Panc1 (cell line): Measurements from ENCODE around the gene DCST2. TPM values are rescaled to one million over a fixed set of nuclear protein-coding genes. Genes with fewer than 3 reads are reported as not detected.

ENCODE experiments used
- ATAC-seq: fragments of 200-7000 bp; cut with Tn5 transposase; 2 replicates; pipeline ENCODE4 v1.9.1; 2020; ENCODE audit warnings: mild to moderate bottlenecking, moderate library complexity
- BruUV-seq: library from RNA; stranded (reverse); fragments of 400-500 nt; replicated peaks from 2 replicates; lab custom pipeline; 2021; lab: Mats Ljungman, UMichigan
- CTCF ChIA-PET: fragments of 300-600 bp; sonication (Branson Sonifier 250); formaldehyde crosslinking; loops from one replicate; lab custom pipeline; 2022; ENCODE audit warnings: antibody characterized with exemption; lab: Charles Lee
- POLR2A ChIA-PET: fragments of 300-600 bp; sonication (Branson Sonifier 250); formaldehyde crosslinking; loops from one replicate; lab custom pipeline; 2022; ENCODE audit warnings: antibody characterized with exemption; lab: Charles Lee
- DNase-seq: peaks from one replicate; pipeline ENCODE4 v3.0.0-alpha.2; 2010; ENCODE audit warnings: low read depth, low spot score
- H3K27ac ChIP-seq: 2 replicates; pipeline ENCODE4 v1.5.1; 2011; ENCODE audit warnings: mild to moderate bottlenecking, low read length, inconsistent platforms
- H3K27me3 ChIP-seq: fragments of 200-500 bp; sonication (Bioruptor generic); 2 replicates; pipeline ENCODE4 v1.6.0; 2014; ENCODE audit warnings: low read length, inconsistent platforms; ENCODE audit not compliant: control insufficient read depth, insufficient read depth
- H3K36me3 ChIP-seq: fragments of 200-500 bp; sonication (Bioruptor generic); 2 replicates; pipeline ENCODE4 v1.5.1; 2014; ENCODE audit warnings: inconsistent platforms, mild to moderate bottlenecking, low read length, moderate library complexity; ENCODE audit not compliant: control insufficient read depth, insufficient read depth
- H3K4me1 ChIP-seq: 2 replicates; pipeline ENCODE4 v1.5.1; 2011; ENCODE audit warnings: inconsistent platforms, mild to moderate bottlenecking, low read length, moderate library complexity; ENCODE audit not compliant: control insufficient read depth, insufficient read depth
- H3K4me3 ChIP-seq, 2 experiments: 2 replicates each; pipeline ENCODE4 v1.5.1; 2011 to 2012; ENCODE audit warnings: low read depth in 2 of 2, low read length in 2 of 2, mild to moderate bottlenecking in 2 of 2, inconsistent platforms in 1 of 2, moderate library complexity in 1 of 2
- H3K9me3 ChIP-seq: fragments of 200-500 bp; sonication (Bioruptor generic); 2 replicates; pipeline ENCODE4 v1.5.1; 2014; ENCODE audit warnings: low read depth, mild to moderate bottlenecking, inconsistent platforms, low read length, moderate library complexity; ENCODE audit not compliant: control insufficient read depth, insufficient read depth
- POLR2AphosphoS5 ChIP-seq: IDR thresholded peaks from 2 replicates; pipeline ENCODE4 v1.6.1; 2012; ENCODE audit warnings: mild to moderate bottlenecking, low read depth, low read length, moderate library complexity
- SIN3A ChIP-seq: IDR thresholded peaks from 2 replicates; pipeline ENCODE4 v1.6.1; 2012; ENCODE audit warnings: low read depth, mild to moderate bottlenecking, low read length, moderate library complexity, borderline replicate concordance; ENCODE audit not compliant: insufficient read depth
- TCF7L2 ChIP-seq: IDR thresholded peaks from 2 replicates; pipeline ENCODE4 v1.6.1; 2011; ENCODE audit warnings: mild to moderate bottlenecking, low read depth, low read length, inconsistent platforms
- in situ Hi-C: cut with HindIII; loops from 2 replicates; pipeline ENCODE4 v1.10.0; 2016; ENCODE audit warnings: low sequenced_read_pairs, low pct_unique_long_range_greater_than_20kb
- intact Hi-C: fragments of 100-400 bp; cut with micrococcal nuclease; formaldehyde crosslinking; loops from one replicate; pipeline ENCODE4 v1.10.0; 2022; ENCODE audit not compliant: unreplicated experiment
- total RNA-seq: library from RNA; stranded (reverse); gene quantifications from one replicate; pipeline ENCODE4 v1.2.1, GENCODE V29; 2021; ENCODE audit not compliant: unreplicated experiment
- TF ChIP-seq, protein P1 (sequence below), 2 experiments: IDR thresholded peaks; 2 replicates each; pipeline ENCODE4 v1.6.1; 2011 to 2012; ENCODE audit warnings: low read depth in 2 of 2, control low read depth in 1 of 2, low read length in 1 of 2, mild to moderate bottlenecking in 1 of 2, moderate library complexity in 1 of 2; ENCODE audit not compliant: insufficient read depth in 1 of 2
- TF ChIP-seq, protein P2 (sequence below): fragments of 450-650 bp; IDR thresholded peaks from 2 replicates; pipeline ENCODE4 v1.5.1; 2017; ENCODE audit warnings: mild to moderate bottlenecking

The DCST2 gene
- total RNA-seq, 1 experiment from 2014 or later: 0.13 TPM

- intact Hi-C loops: no loop called here
- DNase-seq (no peak), ATAC-seq (peak; percentile 88)
- in situ Hi-C loops: no loop called here
- Histone ChIP-seq H3K4me3 (peak within 1 kb of the TSS; percentile 69 to 74), H3K36me3 (peaks cover 2% of the 10 kb centered on the region; the same call in 1 of the 2 replicates), H3K4me1 (peaks cover 14% of the 10 kb centered on the region), H3K27me3 (no peaks in the 10 kb centered on the region), H3K27ac (peak within 1 kb of the TSS; percentile 77), H3K9me3 (no peaks in the 10 kb centered on the region)
- BruUV-seq: no TSS peak
- TF ChIP-seq, protein P1, sequence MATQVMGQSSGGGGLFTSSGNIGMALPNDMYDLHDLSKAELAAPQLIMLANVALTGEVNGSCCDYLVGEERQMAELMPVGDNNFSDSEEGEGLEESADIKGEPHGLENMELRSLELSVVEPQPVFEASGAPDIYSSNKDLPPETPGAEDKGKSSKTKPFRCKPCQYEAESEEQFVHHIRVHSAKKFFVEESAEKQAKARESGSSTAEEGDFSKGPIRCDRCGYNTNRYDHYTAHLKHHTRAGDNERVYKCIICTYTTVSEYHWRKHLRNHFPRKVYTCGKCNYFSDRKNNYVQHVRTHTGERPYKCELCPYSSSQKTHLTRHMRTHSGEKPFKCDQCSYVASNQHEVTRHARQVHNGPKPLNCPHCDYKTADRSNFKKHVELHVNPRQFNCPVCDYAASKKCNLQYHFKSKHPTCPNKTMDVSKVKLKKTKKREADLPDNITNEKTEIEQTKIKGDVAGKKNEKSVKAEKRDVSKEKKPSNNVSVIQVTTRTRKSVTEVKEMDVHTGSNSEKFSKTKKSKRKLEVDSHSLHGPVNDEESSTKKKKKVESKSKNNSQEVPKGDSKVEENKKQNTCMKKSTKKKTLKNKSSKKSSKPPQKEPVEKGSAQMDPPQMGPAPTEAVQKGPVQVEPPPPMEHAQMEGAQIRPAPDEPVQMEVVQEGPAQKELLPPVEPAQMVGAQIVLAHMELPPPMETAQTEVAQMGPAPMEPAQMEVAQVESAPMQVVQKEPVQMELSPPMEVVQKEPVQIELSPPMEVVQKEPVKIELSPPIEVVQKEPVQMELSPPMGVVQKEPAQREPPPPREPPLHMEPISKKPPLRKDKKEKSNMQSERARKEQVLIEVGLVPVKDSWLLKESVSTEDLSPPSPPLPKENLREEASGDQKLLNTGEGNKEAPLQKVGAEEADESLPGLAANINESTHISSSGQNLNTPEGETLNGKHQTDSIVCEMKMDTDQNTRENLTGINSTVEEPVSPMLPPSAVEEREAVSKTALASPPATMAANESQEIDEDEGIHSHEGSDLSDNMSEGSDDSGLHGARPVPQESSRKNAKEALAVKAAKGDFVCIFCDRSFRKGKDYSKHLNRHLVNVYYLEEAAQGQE (IDR thresholded peaks at IDR 0.05; ENCODE audit: insufficient read depth in 1 of 2, low read depth in 2 of 2, low read length in 1 of 2): 0 out of 4 replicates have a peak, but pooled peaks of 1 of the 2 experiments have one; percentile 56
- peak; percentile 43; the same call in 1 of the 2 replicates for TF ChIP-seq POLR2AphosphoS5
- TF ChIP-seq, protein P2, sequence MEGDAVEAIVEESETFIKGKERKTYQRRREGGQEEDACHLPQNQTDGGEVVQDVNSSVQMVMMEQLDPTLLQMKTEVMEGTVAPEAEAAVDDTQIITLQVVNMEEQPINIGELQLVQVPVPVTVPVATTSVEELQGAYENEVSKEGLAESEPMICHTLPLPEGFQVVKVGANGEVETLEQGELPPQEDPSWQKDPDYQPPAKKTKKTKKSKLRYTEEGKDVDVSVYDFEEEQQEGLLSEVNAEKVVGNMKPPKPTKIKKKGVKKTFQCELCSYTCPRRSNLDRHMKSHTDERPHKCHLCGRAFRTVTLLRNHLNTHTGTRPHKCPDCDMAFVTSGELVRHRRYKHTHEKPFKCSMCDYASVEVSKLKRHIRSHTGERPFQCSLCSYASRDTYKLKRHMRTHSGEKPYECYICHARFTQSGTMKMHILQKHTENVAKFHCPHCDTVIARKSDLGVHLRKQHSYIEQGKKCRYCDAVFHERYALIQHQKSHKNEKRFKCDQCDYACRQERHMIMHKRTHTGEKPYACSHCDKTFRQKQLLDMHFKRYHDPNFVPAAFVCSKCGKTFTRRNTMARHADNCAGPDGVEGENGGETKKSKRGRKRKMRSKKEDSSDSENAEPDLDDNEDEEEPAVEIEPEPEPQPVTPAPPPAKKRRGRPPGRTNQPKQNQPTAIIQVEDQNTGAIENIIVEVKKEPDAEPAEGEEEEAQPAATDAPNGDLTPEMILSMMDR: peak; percentile 97
- TF ChIP-seq SIN3A: no peak
- ChIA-PET POLR2A (no interaction called here), CTCF (interaction anchor here (0.6 to 1.6 kb wide), 10 partner anchors 9 to 491 kb away, joined by 3 to 11 read pairs (median 3); no protein-coding TSS in a partner anchor)
These were observed 17.2 kb upstream of the DCST2 start, which contains the start of gene ADAM15 for GRCh38 chr1:155050560-155051341. TSS of gene ADAM15 (plus strand) at chr1:155051316. CDS start at chr1:155051387, 71 bp downstream.

DNA sequence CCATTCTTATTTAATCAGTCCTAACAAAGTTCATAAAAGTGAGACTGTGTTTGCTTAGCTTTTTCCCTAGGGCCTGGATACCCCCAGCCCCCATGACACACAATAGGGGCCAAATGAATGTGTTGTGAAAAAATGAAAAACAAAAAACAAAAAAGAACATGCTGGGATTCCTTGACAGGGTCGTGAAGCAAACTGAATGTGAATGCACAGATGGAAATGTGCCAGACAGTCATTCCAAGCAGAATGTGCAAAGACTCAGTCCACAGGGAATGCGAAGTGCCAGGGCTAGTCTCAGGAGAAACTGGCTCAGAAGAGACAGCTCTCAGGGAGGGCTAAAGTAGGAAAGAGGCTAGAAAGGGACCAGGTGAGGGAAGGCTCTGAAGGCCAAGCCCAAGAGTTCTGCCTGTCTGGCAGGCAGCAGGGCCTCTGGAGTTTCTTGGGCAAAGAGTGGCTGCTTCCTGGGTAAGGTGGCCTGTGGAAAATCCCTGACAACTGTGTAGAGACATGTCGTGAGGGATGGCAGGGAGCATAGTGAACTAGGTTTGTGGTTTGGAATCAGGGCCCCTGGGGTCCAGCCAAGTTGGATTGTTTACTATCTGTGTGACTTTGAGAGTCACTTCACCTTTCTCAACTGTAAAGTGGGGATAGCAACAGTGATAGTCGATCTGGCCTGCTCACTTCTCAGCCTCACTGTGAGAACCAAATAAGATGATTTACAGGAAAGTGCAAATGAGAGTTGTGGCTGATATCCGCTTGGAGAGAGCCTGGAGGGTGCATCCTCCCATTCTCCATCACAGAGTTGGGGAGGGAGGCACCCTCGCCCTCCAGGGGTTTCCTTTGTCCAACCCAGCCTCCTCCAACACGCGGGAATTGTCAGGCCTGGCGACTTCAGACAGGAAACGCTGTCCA is 16.3 kb upstream of the DCST2 start:
- intact Hi-C loops: no loop called here
- POLR2A ChIA-PET: no interaction called here
- no TSS peak for BruUV-seq
- TF ChIP-seq, protein P1 (IDR thresholded peaks at IDR 0.05; ENCODE audit: insufficient read depth in 1 of 2, low read depth in 2 of 2, low read length in 1 of 2): no peak
- TF ChIP-seq TCF7L2 (no peak), SIN3A (no peak; the same call in 1 of the 2 replicates), POLR2AphosphoS5 (no peak)
- TF ChIP-seq, protein P2: no peak
- Histone ChIP-seq H3K27me3 (no peaks in the 10 kb centered on the region), H3K27ac (peak overlapping the region; percentile 77), H3K9me3 (no peaks in the 10 kb centered on the region), H3K36me3 (peaks cover 2% of the 10 kb centered on the region; the same call in 1 of the 2 replicates), H3K4me3 (peak overlapping the region; percentile 69 to 74), H3K4me1 (peaks cover 14% of the 10 kb centered on the region)
- no peak for DNase-seq
- in situ Hi-C loops: no loop called here
- CTCF ChIA-PET: interaction anchor here (1.4 to 1.6 kb wide), 2 partner anchors 8 to 36 kb away, joined by 3 to 11 read pairs; no protein-coding TSS in a partner anchor
- ATAC-seq: no peak
